H9 (cell line): ENCODE results near the gene FAM53A. TPM values are rescaled to one million over a fixed set of nuclear protein-coding genes. Genes with fewer than 3 reads are reported as not detected.

ENCODE experiments used
- DNase-seq: peaks from one replicate; pipeline ENCODE4 v3.0.0-alpha.2; 2017
- H2AFZ ChIP-seq: one replicate; pipeline ENCODE4 v1.6.1; 2013; ENCODE audit warnings: mild to moderate bottlenecking, low read length, control low read depth, moderate library complexity
- H2AK5ac ChIP-seq: 2 replicates; pipeline ENCODE4 v1.6.1; 2013; ENCODE audit warnings: low read length, control low read depth, mixed read lengths; ENCODE audit not compliant: insufficient read length
- H2BK120ac ChIP-seq: one replicate; pipeline ENCODE4 v1.6.1; 2013; ENCODE audit warnings: low read depth, mild to moderate bottlenecking, low read length, control low read depth, inconsistent platforms; ENCODE audit not compliant: poor library complexity, severe bottlenecking
- H2BK12ac ChIP-seq: 2 replicates; pipeline ENCODE4 v1.6.1; 2013; ENCODE audit warnings: low read length, control low read depth, mixed read lengths, low read depth; ENCODE audit not compliant: insufficient read length
- H2BK15ac ChIP-seq: 2 replicates; pipeline ENCODE4 v1.6.1; 2013; ENCODE audit warnings: low read depth, low read length, control low read depth
- H2BK20ac ChIP-seq: one replicate; pipeline ENCODE4 v1.6.1; 2013; ENCODE audit warnings: low read depth, mild to moderate bottlenecking, low read length, control low read depth, inconsistent platforms; ENCODE audit not compliant: poor library complexity, severe bottlenecking
- H2BK5ac ChIP-seq: 2 replicates; pipeline ENCODE4 v1.6.1; 2013; ENCODE audit warnings: low read length, control low read depth, mixed read lengths; ENCODE audit not compliant: insufficient read length
- H3K14ac ChIP-seq: 2 replicates; pipeline ENCODE4 v1.6.1; 2013; ENCODE audit warnings: low read length, control low read depth; ENCODE audit not compliant: insufficient read depth
- H3K18ac ChIP-seq: 2 replicates; pipeline ENCODE4 v1.6.1; 2013; ENCODE audit warnings: low read depth, mild to moderate bottlenecking, mixed read lengths, low read length, control low read depth; ENCODE audit not compliant: insufficient read length
- H3K23ac ChIP-seq: 2 replicates; pipeline ENCODE4 v1.6.1; 2013; ENCODE audit warnings: low read length, control low read depth, mixed read lengths, low read depth; ENCODE audit not compliant: insufficient read length
- H3K23me2 ChIP-seq: 2 replicates; pipeline ENCODE4 v1.6.1; 2013; ENCODE audit warnings: low read depth, mild to moderate bottlenecking, mixed read lengths, low read length, control low read depth; ENCODE audit not compliant: insufficient read length, poor library complexity, severe bottlenecking
- H3K27ac ChIP-seq: 2 replicates; pipeline ENCODE4 v1.5.1; 2013; ENCODE audit warnings: low read length, control low read depth, mixed read lengths, low read depth; ENCODE audit not compliant: insufficient read length
- H3K27me3 ChIP-seq: 2 replicates; pipeline ENCODE4 v1.6.1; 2013; ENCODE audit warnings: low read length, control low read depth, inconsistent platforms; ENCODE audit not compliant: insufficient read depth
- H3K4ac ChIP-seq: 2 replicates; pipeline ENCODE4 v1.6.1; 2013; ENCODE audit warnings: low read depth, mild to moderate bottlenecking, control low read depth, inconsistent platforms, low read length, moderate library complexity
- H3K4me1 ChIP-seq: 2 replicates; pipeline ENCODE4 v1.6.1; 2013; ENCODE audit warnings: low read length, control low read depth, inconsistent platforms; ENCODE audit not compliant: insufficient read depth
- H3K4me2 ChIP-seq: 2 replicates; pipeline ENCODE4 v1.6.1; 2013; ENCODE audit warnings: low read length, control low read depth, mixed read lengths; ENCODE audit not compliant: insufficient read length, insufficient read depth
- H3K56ac ChIP-seq: 2 replicates; pipeline ENCODE4 v1.6.1; 2013; ENCODE audit warnings: low read depth, mild to moderate bottlenecking, mixed read lengths, low read length, control low read depth; ENCODE audit not compliant: insufficient read length
- H3K79me1 ChIP-seq: 2 replicates; pipeline ENCODE4 v1.6.1; 2013; ENCODE audit warnings: low read depth, mild to moderate bottlenecking, moderate library complexity, low read length, control low read depth, inconsistent platforms; ENCODE audit not compliant: insufficient read depth, poor library complexity, severe bottlenecking
- H3K79me2 ChIP-seq: 2 replicates; pipeline ENCODE4 v1.6.1; 2013; ENCODE audit warnings: low read length, control low read depth, inconsistent platforms; ENCODE audit not compliant: insufficient read depth
- H3K9ac ChIP-seq: 2 replicates; pipeline ENCODE4 v1.6.1; 2013; ENCODE audit warnings: low read length, control low read depth, mixed read lengths; ENCODE audit not compliant: insufficient read length; ENCODE audit errors: extremely low read depth
- H3K9me3 ChIP-seq: one replicate; pipeline ENCODE4 v1.6.1; 2013; ENCODE audit warnings: low read depth, low read length, inconsistent platforms; ENCODE audit not compliant: control insufficient read depth
- H3T11ph ChIP-seq: one replicate; pipeline ENCODE4 v1.6.1; 2013; ENCODE audit warnings: mild to moderate bottlenecking, low read length, control low read depth, inconsistent platforms
- H4K20me1 ChIP-seq: one replicate; pipeline ENCODE4 v1.6.1; 2013; ENCODE audit not compliant: control insufficient read depth, insufficient read length, insufficient read depth
- H4K5ac ChIP-seq: 2 replicates; pipeline ENCODE4 v1.6.1; 2013; ENCODE audit warnings: low read depth, mild to moderate bottlenecking, mixed read lengths, low read length, control low read depth; ENCODE audit not compliant: insufficient read length
- H4K8ac ChIP-seq: replicated peaks from 2 replicates; pipeline ENCODE4 v1.6.1; 2013; ENCODE audit warnings: low read length, control low read depth, mixed read lengths, low read depth; ENCODE audit not compliant: insufficient read length
- H4K91ac ChIP-seq: 2 replicates; pipeline ENCODE4 v1.6.1; 2013; ENCODE audit warnings: low read depth, mild to moderate bottlenecking, moderate library complexity, mixed read lengths, low read length, control low read depth; ENCODE audit not compliant: insufficient read length
- H3K27ac Mint-ChIP-seq, 3 experiments: 2 replicates in 2 of 3; 3 replicates in 1 of 3; pipeline ENCODE4 v1.8.0; 2020 to 2021; ENCODE audit warnings: mixed read lengths in 3 of 3, mild to moderate bottlenecking in 1 of 3, moderate library complexity in 1 of 3
- H3K27me3 Mint-ChIP-seq: 2 replicates; pipeline ENCODE4 v1.8.0; 2021; ENCODE audit warnings: low read depth, mild to moderate bottlenecking, moderate library complexity, mixed read lengths
- H3K36me3 Mint-ChIP-seq, 3 experiments: 2 replicates in 2 of 3; 3 replicates in 1 of 3; pipeline ENCODE4 v1.8.0; 2020 to 2021; ENCODE audit warnings: low read depth in 3 of 3, mixed read lengths in 3 of 3; ENCODE audit not compliant: insufficient read depth in 1 of 3
- H3K4me1 Mint-ChIP-seq, 2 experiments: 2 replicates each; pipeline ENCODE4 v1.8.0; 2020; ENCODE audit warnings: mixed read lengths in 2 of 2
- H3K4me3 Mint-ChIP-seq, 2 experiments: 2 replicates in 1 of 2; 3 replicates in 1 of 2; pipeline ENCODE4 v1.8.0; 2020 to 2021; ENCODE audit warnings: mild to moderate bottlenecking in 2 of 2, mixed read lengths in 2 of 2, moderate library complexity in 1 of 2
- H3K9me3 Mint-ChIP-seq, 2 experiments: 2 replicates in 1 of 2; 3 replicates in 1 of 2; pipeline ENCODE4 v1.8.0; 2020; ENCODE audit warnings: mild to moderate bottlenecking in 2 of 2, mixed read lengths in 2 of 2, moderate library complexity in 1 of 2
- CTCF ChIP-seq: fragments of 200-600 bp; sonication (generic); conservative IDR thresholded peaks from 3 replicates; pipeline ENCODE4 v1.8.0; 2021; ENCODE audit warnings: antibody characterized with exemption, mild to moderate bottlenecking
- WGBS: extraction: QIAGEN DNeasy Blood & Tissue Kit; methylation state at CpG from one replicate; pipeline ENCODE4 v1.1.7; 2013; ENCODE audit warnings: missing lambda C conversion rate, low lambda C conversion rate, mixed read lengths; ENCODE audit not compliant: insufficient read length; ENCODE audit errors: extremely low coverage; 5-methylcytosine and 5-hydroxymethylcytosine counted together
- total RNA-seq: library from RNA; stranded (reverse); gene quantifications from 2 replicates; pipeline ENCODE4 v1.2.1, GENCODE V29; 2021

The FAM53A gene
- total RNA-seq, 1 experiment from 2014 or later = 2.4 TPM

GRCh38 chr4:1648962-1649361 is 35.2 kb downstream of the FAM53A start:
- no peak for TF ChIP-seq CTCF
- no peaks in the 10 kb centered on the region for H4K20me1 ChIP-seq
- no peak overlapping the region for H2BK12ac ChIP-seq
- no peaks in the 10 kb centered on the region for H3K23me2 ChIP-seq
- no peak overlapping the region for H2BK15ac ChIP-seq
- no peak overlapping the region for H3K27ac ChIP-seq
- no peak overlapping the region for H3K9ac ChIP-seq
- no peak overlapping the region for H3K14ac ChIP-seq
- H4K5ac ChIP-seq = no peak overlapping the region
- no peak overlapping the region for H3K4me2 ChIP-seq
- no CpG with 5 or more reads among the region's 3 CpGs for WGBS
- no peaks in the 10 kb centered on the region for H3K79me1 ChIP-seq
- no peaks in the 10 kb centered on the region for H3K27me3 ChIP-seq
- no peak overlapping the region for H2BK20ac ChIP-seq
- no peak overlapping the region for H2AK5ac ChIP-seq
- peaks cover 6 to 12% of the 10 kb centered on the region in 2 experiments for H3K4me1 Mint-ChIP-seq
- H3K27ac Mint-ChIP-seq = no peak overlapping the region
- no peaks in the 10 kb centered on the region for H3K9me3 ChIP-seq
- no peak overlapping the region for H3K4me3 Mint-ChIP-seq
- H3K27me3 Mint-ChIP-seq = no peaks in the 10 kb centered on the region
- no peaks in the 10 kb centered on the region for H3K79me2 ChIP-seq
- H2BK120ac ChIP-seq = no peak overlapping the region
- H3T11ph ChIP-seq = no peak overlapping the region
- no peak for DNase-seq
- H3K4me1 ChIP-seq = no peaks in the 10 kb centered on the region
- no peak overlapping the region for H3K18ac ChIP-seq
- no peaks in the 10 kb centered on the region for H3K9me3 Mint-ChIP-seq
- H4K91ac ChIP-seq = no peak overlapping the region
- peaks cover 0 to 4% (median 2%) of the 10 kb centered on the region in 3 experiments; a peak in 3 of 7 replicates for H3K36me3 Mint-ChIP-seq
- H3K23ac ChIP-seq = no peak overlapping the region
- no peak overlapping the region for H3K56ac ChIP-seq
- no peak overlapping the region for H2BK5ac ChIP-seq
- H3K4ac ChIP-seq = no peak overlapping the region
- no peak overlapping the region for H2AFZ ChIP-seq
- no peak overlapping the region for H4K8ac ChIP-seq
